NCI-H82 treated with DMSO at 0.1 percent for 48 hours (cell line): ENCODE measurements around the gene PLBD2.

ENCODE experiments used
- DNase-seq: peaks from one replicate; lab custom pipeline; 2025; ENCODE audit not compliant: unreplicated experiment; lab: John Stamatoyannopoulos, UW

Gene PLBD2, protein sequence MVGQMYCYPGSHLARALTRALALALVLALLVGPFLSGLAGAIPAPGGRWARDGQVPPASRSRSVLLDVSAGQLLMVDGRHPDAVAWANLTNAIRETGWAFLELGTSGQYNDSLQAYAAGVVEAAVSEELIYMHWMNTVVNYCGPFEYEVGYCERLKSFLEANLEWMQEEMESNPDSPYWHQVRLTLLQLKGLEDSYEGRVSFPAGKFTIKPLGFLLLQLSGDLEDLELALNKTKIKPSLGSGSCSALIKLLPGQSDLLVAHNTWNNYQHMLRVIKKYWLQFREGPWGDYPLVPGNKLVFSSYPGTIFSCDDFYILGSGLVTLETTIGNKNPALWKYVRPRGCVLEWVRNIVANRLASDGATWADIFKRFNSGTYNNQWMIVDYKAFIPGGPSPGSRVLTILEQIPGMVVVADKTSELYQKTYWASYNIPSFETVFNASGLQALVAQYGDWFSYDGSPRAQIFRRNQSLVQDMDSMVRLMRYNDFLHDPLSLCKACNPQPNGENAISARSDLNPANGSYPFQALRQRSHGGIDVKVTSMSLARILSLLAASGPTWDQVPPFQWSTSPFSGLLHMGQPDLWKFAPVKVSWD

DNA sequence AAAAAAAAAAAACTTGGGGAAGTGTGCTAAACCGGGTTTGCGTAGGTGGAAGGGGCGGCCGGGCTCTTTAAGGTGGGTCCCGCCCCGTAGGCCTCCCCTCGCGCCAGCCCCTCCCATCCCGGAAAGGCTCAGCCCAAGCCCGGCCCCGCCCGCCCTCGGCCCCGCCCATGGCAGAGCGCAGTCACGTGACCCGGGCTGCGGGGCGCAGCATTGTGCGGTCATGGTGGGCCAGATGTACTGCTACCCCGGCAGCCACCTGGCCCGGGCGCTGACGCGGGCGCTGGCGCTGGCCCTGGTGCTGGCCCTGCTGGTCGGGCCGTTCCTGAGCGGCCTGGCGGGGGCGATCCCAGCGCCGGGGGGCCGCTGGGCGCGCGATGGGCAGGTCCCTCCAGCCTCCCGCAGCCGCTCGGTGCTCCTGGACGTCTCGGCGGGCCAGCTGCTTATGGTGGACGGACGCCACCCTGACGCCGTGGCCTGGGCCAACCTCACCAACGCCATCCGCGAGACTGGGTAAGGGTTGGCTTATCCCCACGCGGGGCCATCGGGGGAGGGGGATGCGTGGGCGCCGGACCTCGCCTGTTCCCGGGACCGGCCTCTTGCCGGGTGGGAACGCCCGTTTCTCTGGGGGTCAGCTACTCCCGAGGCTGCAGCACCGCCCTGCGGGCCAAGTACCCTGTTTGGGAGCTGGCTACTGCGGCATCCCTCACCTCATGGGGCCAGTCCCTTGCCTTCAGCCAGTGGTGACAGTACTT lies at the start of gene PLBD2:
PLBD2 (plus strand) TSS at position 207 of the 752 bp plus-strand sequence; CDS start at position 221, 14 bp downstream.
- DNase-seq, result peak; percentile 69

DNA sequence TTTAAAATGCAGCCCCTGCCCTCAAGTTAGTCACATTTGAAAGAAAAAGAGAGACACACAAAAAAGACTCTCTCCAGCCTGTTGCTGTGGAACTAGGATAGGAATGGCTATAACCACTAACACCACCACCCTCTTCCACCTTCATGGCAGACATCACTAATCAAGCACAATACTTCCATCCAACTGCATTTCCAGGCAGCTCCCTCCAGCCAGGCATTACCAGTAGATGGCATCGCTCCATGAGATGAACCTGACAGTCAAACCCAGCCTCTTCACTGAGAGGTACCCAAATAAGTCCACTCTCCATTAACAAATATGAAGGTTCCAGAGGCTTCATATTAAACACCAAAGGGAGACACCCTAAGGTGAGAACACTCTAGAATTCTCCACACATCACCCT lies 47.9 kb upstream of the PLBD2 start:
- no peak for DNase-seq

DNA sequence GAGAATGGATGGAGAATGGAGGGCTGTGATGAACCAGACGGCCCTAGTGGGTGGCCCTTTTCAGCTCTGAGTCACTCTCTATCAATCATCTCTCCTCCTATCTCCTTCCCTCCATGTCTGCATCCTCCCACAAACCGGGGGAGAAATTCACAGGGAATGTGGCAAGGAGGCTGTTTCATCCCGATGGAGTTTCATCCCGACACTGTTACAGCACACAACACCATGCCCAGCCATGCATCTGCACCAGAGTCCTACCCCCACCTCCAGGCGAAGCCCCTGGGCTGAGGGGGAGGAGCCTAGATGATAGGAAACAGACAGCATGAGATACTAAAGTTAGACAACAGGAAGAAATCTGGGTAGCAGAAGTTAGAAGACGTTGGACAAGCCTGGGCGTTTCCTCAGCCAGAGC lies 44.3 kb upstream of the PLBD2 start:
- DNase-seq, result no peak

DNA sequence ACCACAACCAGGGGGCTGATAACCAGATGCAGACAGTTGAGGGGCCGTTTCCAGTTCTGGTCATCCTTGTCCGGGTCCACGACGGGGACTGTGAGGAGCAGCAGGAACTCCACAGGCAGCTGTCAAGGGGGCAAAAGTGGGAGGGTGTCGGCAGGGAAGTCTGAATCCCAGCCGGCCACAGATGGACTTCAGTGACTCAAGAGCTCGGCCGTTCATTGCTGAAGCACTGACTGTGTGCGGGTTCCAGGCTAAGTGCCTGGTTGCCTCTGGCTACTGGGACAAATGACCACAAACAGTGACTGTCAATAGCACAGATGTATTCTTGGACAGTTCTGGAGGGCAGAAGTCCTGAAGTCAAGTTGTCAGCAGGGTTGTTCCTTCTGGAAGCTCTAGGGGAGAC lies 43.0 kb upstream of the PLBD2 start:
- no peak for DNase-seq

DNA sequence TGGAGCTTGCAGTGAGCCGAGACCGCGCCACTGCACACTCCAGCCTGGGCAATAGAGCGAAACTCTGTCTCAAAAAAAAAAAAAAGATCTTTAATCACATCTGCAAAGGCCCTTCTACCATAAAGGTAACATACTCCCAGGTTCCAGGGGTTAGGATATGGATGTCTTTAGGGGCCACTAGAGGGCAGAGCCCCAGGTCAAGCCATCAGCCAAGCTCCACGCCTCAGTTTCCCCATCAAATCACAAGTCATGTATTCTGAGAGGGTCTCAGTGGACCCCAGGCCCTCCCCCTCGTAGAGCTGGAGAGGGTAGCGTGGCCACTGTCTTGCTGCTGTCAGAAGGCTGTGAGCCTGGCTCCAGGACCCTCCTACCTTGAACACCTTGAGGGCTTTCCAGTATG lies 42.2 kb upstream of the PLBD2 start:
- no peak for DNase-seq

DNA sequence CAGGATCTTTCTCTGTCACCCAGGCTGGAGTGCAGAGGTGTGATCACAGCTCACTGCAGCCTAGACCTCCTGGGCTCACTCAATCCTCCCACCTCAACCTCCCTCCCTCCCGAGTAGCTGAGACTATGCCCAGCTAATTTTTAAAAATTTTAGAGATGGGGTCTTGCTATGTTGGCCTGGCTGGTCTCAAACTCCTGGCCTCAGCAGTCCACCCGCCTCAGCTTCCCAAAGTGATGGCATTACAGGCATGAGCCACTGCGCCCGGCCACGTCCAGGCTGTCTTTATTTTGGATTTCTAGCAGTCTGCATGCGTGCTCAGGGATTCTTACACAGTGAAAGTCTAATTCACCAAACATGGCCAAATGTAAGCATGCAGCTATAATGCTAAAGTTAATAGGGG lies 41.3 kb upstream of the PLBD2 start:
- DNase-seq, result no peak

DNA sequence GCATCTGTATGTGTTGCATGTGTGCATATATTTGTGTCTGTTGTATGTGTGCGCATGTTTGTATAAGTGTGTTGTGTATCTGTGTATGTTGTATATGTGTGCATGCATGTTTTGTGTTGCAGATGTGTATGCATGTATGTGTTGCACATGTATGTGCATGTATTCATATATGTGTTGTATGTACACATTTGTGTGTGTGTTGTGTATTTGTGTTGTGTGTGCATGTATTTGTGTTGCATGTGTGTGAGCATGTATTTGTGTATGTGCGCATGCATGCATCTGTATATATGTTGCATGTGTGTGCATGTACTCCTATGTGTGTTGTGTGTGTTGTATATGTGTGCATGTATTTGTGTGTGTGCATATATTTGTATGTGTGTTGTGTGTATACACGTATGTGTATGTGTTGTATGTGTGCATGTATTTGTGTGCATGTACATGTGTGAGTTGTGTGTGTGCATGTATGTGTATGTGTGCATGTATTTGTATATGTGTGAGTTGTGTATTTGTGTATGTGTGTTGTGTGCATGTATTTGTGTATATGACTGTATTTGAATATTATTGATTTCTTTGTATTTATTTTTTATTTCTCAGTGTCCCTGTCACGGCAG lies 40.2 kb upstream of the PLBD2 start:
- no peak for DNase-seq

DNA sequence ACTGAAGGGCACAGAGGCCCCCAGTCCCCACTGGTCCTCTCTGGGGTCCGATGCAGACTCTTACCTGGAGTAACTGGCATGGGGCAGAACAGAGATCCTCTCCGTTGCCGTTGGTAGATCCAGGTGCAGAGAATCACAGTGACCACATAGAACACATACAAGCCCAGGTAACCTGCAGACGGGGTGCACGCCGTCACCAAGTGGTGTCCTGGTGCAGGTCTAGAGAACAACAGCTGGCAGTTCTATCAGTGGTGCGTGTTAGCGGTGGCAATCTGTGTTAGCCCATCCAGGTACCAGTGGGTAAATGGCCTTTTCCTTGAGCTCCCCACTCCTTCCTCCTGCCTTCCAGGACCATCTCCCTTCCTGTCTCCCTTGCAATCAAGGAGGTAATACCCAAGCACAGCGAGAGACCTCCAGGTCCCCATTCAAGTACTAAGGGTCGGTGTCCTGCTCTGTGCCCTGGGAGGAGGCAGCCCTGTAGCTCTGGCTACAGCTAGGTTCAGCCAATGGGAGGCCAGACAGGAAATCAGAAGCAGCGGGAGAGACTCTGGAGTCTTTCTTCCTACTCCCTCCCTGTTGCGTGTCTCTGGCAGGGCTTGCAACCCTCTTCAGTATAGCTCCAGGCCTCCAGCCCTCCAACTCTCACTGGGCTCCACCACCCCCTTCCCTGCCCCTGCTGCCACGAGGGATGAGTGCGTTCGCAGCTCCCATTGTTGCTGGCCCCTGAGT lies 39.3 kb upstream of the PLBD2 start:
- no peak for DNase-seq

DNA sequence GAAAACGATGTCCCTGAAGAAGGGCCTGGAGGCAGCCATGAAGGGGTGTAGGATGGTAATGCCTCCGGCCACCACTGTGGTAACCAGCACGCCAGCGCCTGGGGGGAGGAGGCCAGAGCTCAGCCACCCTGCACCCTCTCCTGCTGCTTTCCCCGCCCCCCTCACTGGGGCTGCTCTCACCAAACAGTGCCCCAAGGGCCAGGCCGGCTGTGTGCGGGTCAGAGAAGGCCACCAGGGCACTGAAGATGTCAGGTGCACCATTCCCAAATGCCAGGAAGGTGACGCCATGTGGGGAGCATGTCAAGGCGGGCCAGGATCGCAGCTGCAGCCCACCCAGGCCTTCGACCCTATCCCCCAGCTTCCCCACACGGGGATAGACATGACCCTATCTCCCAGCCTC lies 38.0 kb upstream of the PLBD2 start:
- no peak for DNase-seq

DNA sequence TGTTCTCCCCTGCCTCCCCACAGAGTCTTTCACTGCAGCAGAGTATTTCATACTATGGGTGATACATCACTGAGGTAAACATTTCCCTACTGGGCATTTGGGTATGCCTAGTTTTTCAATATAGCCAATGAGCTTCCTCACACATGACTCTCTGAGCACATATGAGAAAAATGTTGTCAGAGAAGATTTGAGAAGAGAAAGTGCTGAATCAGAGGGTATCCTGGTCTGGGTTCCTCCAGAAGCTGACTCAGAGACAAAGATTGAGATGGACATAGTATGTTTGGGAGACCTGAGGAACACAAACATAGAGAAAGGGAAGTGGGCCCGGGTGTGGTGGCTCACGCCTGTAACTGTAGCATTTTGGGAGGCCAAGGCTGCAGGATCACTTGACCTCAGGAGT lies 36.0 kb upstream of the PLBD2 start:
- DNase-seq, result no peak

DNA sequence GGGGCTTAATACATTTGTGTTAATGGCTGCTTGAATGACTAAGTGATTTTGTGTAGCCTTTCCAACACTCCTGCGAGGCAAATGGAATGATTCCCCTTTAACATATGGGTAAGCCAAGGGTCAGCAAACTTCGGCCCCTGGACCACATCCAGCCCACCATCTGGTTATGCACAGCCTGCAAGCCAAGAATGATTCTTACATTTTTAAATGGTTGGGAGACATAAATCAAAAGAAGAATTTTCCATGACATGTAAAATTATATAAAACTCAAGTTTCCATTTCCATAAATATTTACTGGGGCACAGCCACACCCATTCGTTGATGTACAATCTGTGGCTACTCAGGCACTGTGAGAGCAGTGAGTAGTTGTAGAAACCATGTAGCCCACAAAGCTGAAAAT lies 32.5 kb upstream of the PLBD2 start:
- DNase-seq, result no peak

DNA sequence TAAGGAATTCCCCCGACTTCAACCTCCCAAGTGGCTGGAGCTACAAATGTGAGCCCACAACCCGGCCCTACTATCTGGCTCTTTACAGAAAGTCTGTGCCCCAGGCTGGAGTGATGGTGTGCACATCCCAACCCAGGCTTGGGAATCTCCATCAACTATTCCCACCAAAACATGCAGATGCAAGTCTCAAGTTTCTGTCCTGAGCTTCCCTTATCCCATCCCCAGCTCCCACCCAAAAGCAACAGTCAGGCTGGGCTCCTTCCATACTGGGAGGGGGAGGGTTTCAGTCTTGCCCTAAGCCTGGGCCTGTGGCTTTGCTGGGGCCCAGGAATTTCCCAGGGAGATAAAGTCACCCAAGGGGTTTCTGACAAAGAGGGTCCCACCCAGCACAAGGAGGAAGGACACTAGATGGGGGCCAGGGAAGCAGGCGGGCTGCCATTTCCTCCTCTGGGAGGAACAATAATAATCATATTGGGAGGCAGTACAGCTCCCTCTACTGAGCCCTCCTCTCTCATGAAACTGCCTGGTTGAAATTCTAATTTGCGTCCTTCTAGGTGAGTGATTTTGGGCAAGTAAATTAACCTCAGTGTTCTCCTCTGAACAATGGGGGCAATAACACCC lies 31.5 kb upstream of the PLBD2 start:
- no peak for DNase-seq

DNA sequence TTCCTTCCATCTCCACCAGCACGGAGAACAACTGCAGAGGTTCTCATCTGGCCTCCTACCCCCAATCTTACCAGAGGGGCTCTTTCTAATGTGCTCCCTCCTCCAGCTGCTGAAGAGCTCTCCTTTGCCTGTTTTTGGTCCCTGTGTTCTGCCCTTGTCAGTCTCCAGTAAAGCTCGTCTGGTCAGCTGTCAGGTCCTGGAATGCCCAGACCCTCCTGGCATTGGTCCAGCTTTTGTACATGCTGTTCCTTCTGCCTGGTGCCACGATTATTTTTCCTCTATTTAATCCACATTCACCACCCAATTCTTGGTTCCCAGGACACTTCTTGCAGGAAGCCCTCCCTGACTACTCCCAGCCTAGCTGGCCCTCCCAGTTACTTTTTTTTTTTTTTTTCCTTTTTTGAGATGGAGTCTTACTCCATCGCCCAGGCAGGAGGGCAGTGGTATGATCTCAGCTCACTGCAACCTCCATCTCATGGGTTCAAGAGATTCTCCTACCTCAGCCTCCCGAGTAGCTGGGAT lies 30.0 kb upstream of the PLBD2 start:
- DNase-seq, result no peak

DNA sequence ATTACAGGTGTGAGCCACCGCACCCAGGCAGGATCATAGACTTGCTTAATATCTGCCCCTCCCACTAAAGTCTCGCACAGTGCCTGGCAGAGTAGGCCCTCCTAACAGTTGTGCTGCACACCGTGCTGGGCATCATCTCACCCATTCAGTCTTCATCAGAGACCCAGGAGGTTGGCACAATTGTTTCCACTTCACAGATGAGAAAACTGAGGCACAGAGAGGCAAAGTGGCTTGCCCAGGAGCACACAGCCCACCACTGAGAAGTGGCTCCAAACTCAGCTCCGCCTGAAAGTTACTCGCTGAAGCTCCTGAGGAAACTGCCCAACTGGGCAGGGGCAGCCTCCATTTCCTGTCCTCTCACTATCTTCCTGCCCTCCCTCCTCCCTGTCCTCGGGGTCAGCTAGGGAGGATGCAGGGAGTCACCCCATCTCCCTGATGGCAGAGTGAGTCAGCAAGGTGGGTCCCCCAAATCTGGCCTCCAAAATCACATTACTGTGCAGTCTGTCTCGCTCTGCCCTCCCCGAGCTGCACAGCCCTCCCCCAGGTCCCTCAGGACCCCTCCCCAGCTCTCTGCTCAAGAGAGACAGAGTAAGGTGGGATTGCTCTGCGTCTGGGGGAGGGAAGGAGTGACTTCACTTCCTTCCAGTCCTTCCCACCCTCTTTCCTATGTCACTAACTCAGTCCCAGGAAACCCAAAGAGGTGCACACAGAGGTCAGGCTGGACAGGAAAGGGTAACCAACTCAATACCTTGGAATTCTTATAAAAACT lies 29.2 kb upstream of the PLBD2 start:
- no peak for DNase-seq

DNA sequence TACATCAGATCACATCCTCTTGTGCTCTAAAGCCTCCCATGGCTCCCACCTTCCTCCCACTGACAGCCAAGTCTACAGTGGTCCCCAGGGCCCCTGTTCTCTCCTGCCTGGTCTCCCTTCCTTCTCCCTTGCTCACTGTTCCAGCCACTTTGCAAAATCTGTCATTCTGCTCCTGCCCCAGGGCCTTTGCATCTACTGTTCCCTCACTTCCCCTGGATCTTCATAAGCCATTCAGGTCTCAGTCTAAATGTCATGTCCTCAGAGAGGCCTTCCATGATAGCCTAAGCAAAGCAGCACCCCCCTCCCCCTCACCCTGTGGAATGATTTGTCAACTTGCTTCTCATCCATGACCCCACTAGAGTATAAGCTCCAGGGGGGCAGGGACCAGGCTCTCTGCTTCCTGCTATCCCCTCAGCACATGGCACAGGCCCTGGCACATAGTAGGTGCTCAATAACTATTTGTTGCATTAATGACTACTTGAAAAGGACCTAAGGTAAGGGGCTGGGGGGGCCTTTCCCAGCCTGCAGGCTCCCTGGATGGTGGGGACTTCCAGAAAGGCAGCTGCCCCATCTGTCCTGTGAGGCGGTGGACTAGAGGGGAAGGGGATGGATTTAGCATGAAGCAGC lies 28.5 kb upstream of the PLBD2 start:
- no peak for DNase-seq

DNA sequence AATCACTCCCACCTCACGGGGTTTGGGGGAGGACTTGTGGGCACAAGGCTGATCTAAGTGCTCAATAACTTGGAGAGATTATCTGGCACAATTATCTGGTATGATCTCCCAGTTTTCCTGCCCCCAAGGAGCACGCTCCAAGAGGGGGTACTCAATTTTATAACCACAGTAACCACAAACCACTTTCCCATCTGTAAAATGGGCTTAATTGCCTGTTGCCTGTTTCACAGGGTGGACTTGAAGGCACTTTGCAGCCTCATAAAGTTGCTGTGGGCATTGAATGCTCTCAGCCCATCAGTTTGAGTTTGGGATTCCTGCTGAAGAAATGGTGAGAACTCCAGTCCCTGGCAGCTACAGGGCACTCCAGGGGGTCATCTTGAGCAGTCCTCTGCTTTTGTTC lies 27.9 kb upstream of the PLBD2 start:
- no peak for DNase-seq

DNA sequence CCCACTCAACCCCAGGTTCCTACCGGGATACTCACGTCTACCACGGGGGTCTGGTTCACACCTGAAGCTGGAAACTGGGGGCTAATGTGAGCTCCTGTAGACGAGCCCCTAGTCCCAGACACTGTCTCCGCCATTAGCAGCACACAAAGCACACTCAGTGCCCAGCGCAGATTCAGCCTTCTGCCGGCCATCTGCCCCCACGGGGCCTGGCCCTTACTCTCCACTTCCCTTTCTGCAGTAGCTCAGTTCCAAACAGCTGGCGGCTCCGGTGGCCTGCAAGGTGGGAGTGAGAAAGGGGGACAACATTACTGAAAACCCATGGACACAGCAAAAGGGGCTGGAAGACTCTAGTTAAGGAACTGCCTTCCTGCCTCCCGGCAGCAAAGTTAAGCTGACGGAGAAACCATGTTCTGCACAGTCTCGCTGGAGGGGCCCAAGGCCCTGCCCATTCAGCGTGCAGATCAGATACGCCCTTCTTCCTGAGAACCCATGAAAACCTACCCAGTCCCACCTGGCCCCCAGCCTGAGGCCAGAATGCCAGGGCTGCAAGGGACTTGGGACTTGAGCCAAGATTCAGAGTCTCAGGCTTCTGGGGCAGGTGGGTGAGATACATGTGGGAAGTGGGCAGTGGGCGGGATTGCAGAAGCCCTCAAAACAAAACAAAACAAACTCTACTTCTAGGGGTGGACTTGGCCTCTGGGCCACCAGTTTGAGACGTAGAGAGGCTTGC lies 25.5 kb upstream of the PLBD2 start:
- DNase-seq, result no peak

DNA sequence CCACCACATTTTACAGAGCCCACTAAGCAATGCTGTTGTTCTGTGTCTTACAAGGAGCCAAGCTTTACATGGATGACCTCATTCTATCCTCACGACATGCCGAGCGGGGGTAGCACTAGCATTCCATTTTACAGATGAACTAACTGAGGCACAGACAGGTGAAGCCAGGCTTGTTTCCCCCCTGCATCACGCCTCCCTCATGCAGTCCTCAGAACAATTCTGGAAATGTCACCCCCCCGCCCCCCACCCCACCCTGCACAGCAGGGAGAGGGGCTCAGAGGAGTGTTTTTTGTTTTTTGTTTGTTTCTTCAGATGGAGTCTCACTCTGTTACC lies 25.0 kb upstream of the PLBD2 start:
- no peak for DNase-seq
